ENCODE data around the gene SART3. TPM values are rescaled to one million over a fixed set of nuclear protein-coding genes. Genes with fewer than 3 reads are reported as not detected.

Gene SART3
- total and polyA plus RNA-seq, 2 of the 8 experiments (the other 6 are each of a cell fraction or from before 2014, with no cell fraction given): 16.0 to 103 TPM

GRCh38 chr12:108591267-108591980, 30.5 kb upstream of the SART3 start:
- Histone ChIP-seq H4K91ac (replicated peaks; ENCODE audit: insufficient read length, low read length) (no peak overlapping the region), H3K14ac (ENCODE audit: insufficient read length) (no peak overlapping the region), H2BK12ac (ENCODE audit: low read depth, low read length) (no peak overlapping the region), H2BK15ac (ENCODE audit: low read length) (no peak overlapping the region), H3K27me3 (replicated peaks in 1 of 4; ENCODE audit: control insufficient read depth in 3 of 4, extremely low read depth in 1 of 4, insufficient read depth in 3 of 4, low read length in 3 of 4) (no peaks in the 10 kb centered on the region; a peak in 1 of 7 replicates), H2AK5ac (ENCODE audit: low read depth, low read length) (no peak overlapping the region), H3K9ac (replicated peaks in 1 of 4; ENCODE audit: extremely low read depth in 1 of 4, low read depth in 3 of 4, low read length in 3 of 4) (no peak overlapping the region), H4K8ac (ENCODE audit: extremely low read depth, insufficient read depth, low read length) (no peak overlapping the region), H2AFZ (ENCODE audit: low read length) (no peak overlapping the region), H3K4me1 (replicated peaks in 1 of 4; ENCODE audit: control insufficient read depth in 3 of 4, insufficient read depth in 4 of 4, low read length in 3 of 4) (peaks cover 0 to 17% (median 11%) of the 10 kb centered on the region in 4 experiments; a peak in 6 of 7 replicates), H4K5ac (ENCODE audit: insufficient read length, low read depth, low read length) (no peak overlapping the region), H3K23me2 (ENCODE audit: low read depth, low read length) (peaks cover 7% of the 10 kb centered on the region; the same call in 1 of the 2 replicates), H4K20me1 (replicated peaks in 1 of 2; ENCODE audit: control insufficient read depth in 1 of 2, insufficient read depth in 2 of 2, low read length in 2 of 2) (peaks cover 0 to 8% of the 10 kb centered on the region in 2 experiments), H3K79me1 (ENCODE audit: low read depth, low read length) (no peaks in the 10 kb centered on the region; the same call in 1 of the 2 replicates), H3K4ac (replicated peaks; ENCODE audit: insufficient read length, low read depth, low read length) (no peak overlapping the region), H2BK20ac (ENCODE audit: low read length) (no peak overlapping the region), H3K9me3 (ENCODE audit: insufficient read depth in 2 of 2, low read depth in 1 of 2, low read length in 1 of 2) (no peaks in the 10 kb centered on the region), H3K18ac (ENCODE audit: extremely low read depth, low read length) (no peak overlapping the region), H3K27ac (ENCODE audit: low read depth, low read length) (no peak overlapping the region; the same call in 1 of the 2 replicates), H2BK120ac (replicated peaks; ENCODE audit: low read depth, low read length) (no peak overlapping the region), H3K79me2 (ENCODE audit: control insufficient read depth in 1 of 2, insufficient read depth in 2 of 2, low read length in 2 of 2) (no peaks in the 10 kb centered on the region), H3K36me3 (ENCODE audit: control insufficient read depth in 2 of 4, insufficient read depth in 4 of 4, low read length in 3 of 4) (no peaks in the 10 kb centered on the region), H3K56ac (replicated peaks; ENCODE audit: insufficient read length, low read depth, low read length) (no peak overlapping the region), H2BK5ac (ENCODE audit: low read depth, low read length) (no peak overlapping the region), H3K4me2 (ENCODE audit: insufficient read depth in 1 of 2, low read depth in 2 of 2, low read length in 2 of 2) (no peak overlapping the region), H3K4me3 (ENCODE audit: extremely low read depth in 1 of 4, insufficient read depth in 2 of 4, low read depth in 3 of 4, low read length in 4 of 4) (no peak overlapping the region), H3K23ac (ENCODE audit: insufficient read length) (no peak overlapping the region)
- peak in 1 of 2 experiments; percentile 40 for DNase-seq (ENCODE audit: low read depth in 1 of 2, low spot score in 2 of 2)
- POLR2A ChIA-PET (ENCODE audit: partially characterized antibody): interaction anchor here (3.5 kb wide), 1 partner anchor 30 kb away, joined by 10 read pairs; the partner anchor contains the start of genes ISCU and SART3
- WGBS, 2 experiments (ENCODE audit: extremely low coverage in 1 of 2, insufficient coverage in 1 of 2, insufficient read length in 1 of 2, insufficient replicate concordance in 2 of 2, low coverage in 1 of 2, low lambda C conversion rate in 2 of 2, missing lambda C conversion rate in 1 of 2): 89% methylated on average over 19 of the region's 22 CpGs; no CpG with 5 or more reads in 1 of the 2 experiments
- FAIRE-seq: no peak
- CTCF ChIA-PET (ENCODE audit: partially characterized antibody): interaction anchor here (0.5 to 1.6 kb wide), 4 partner anchors 13 to 56 kb away, joined by 3 to 4 read pairs (median 4); no protein-coding TSS in a partner anchor
- TF ChIP-seq SP1 (IDR thresholded peaks at IDR 0.05; ENCODE audit: low read depth, low read length) (no peak), CTBP2 (IDR thresholded peaks at IDR 0.05; ENCODE audit: borderline replicate concordance, insufficient read depth, insufficient read length, low read length) (no peak), BCL11A (IDR thresholded peaks at IDR 0.05; ENCODE audit: low read depth in 2 of 2, low read length in 2 of 2) (no peak), TEAD4 (IDR thresholded peaks at IDR 0.05; ENCODE audit: low read depth, low read length) (no peak), CHD1 (IDR thresholded peaks at IDR 0.05; ENCODE audit: low read depth, low read length) (no peak), JUND (IDR thresholded peaks at IDR 0.05; ENCODE audit: low read length) (no peak), RNF2 (IDR thresholded peaks at IDR 0.05; ENCODE audit: borderline replicate concordance, low read depth, low read length, missing control alignments, poor library complexity, severe bottlenecking) (no peak), BACH1 (IDR thresholded peaks at IDR 0.05; ENCODE audit: low read length) (no peak), RFX5 (IDR thresholded peaks at IDR 0.05; ENCODE audit: borderline replicate concordance, low read depth, low read length) (no peak), CREB1 (IDR thresholded peaks at IDR 0.05) (no peak), JUN (IDR thresholded peaks at IDR 0.05; ENCODE audit: low read depth, low read length) (no peak), SUZ12 (IDR thresholded peaks at IDR 0.05; ENCODE audit: low read length) (no peak), MAX (IDR thresholded peaks at IDR 0.05) (no peak)

All from H1 (cell line).